ENCODE data around the gene NDRG4. TPM values are rescaled to one million over a fixed set of nuclear protein-coding genes. Genes with fewer than 3 reads are reported as not detected.

The NDRG4 gene
- total and polyA plus RNA-seq, 2 donors (not counting 1 experiment from before 2014, with no cell fraction given): 0.96 to 1.1 TPM

GRCh38 chr16:58515871-58516767 lies 16.2 kb downstream of the NDRG4 start:
- peaks cover 24% of the 10 kb centered on the region for H4K20me1 ChIP-seq (ENCODE audit: control insufficient read depth, insufficient read depth, low read length, poor library complexity, severe bottlenecking)

More at GRCh38 chr16:58515871-58516767, 16.2 kb downstream of the NDRG4 start:
- H3K4me3 ChIP-seq (ENCODE audit: control extremely low read depth in 1 of 5, extremely low read depth in 1 of 5, insufficient read depth in 1 of 5, low read depth in 2 of 5, low read length in 4 of 5): peak overlapping the region; percentile 23 to 93 (median 79)
- peaks cover 3 to 38% of the 10 kb centered on the region in 2 experiments for H3K36me3 ChIP-seq (replicated peaks in 1 of 2; ENCODE audit: control extremely low read depth in 1 of 2, control insufficient read depth in 1 of 2, extremely low read depth in 1 of 2, insufficient read depth in 2 of 2, low read length in 1 of 2)
- peaks cover 10 to 14% of the 10 kb centered on the region in 2 donors for H3K4me1 ChIP-seq (ENCODE audit: control insufficient read depth in 2 of 2, insufficient read depth in 2 of 2, low read length in 2 of 2)
- peak overlapping the region; percentile 95 for H2AFZ ChIP-seq (ENCODE audit: insufficient read depth, low read depth, low read length, poor library complexity, severe bottlenecking)
- POLR2A ChIA-PET: no interaction called here
- no peaks in the 10 kb centered on the region for H3K79me2 ChIP-seq (ENCODE audit: control insufficient read depth, insufficient read depth, low read length)
- Mint-ChIP-seq H3K27ac (peak overlapping the region; percentile 86), H3K4me1 (peaks cover 20% of the 10 kb centered on the region), H3K9me3 (ENCODE audit: insufficient read depth) (no peaks in the 10 kb centered on the region), H3K4me3 (peak overlapping the region; percentile 94), H3K27me3 (no peaks in the 10 kb centered on the region)
- peak overlapping the region; percentile 79 for H3K9ac ChIP-seq (ENCODE audit: low read length)
- no peaks in the 10 kb centered on the region for H3K9me3 ChIP-seq (ENCODE audit: control extremely low read depth in 1 of 3, control insufficient read depth in 2 of 3, insufficient read depth in 1 of 3, low read length in 2 of 3)
- peak overlapping the region; percentile 38 to 68 for H3K27ac ChIP-seq (ENCODE audit: low read length in 2 of 2)
- peak; percentile 72 for ATAC-seq (ENCODE audit: low read depth)
- peak overlapping the region; percentile 80 for H3K4me2 ChIP-seq (replicated peaks; ENCODE audit: low read depth, low read length, poor library complexity, severe bottlenecking)
- H3K27me3 ChIP-seq (replicated peaks in 1 of 4; ENCODE audit: control extremely low read depth in 1 of 4, control insufficient read depth in 3 of 4, insufficient read depth in 4 of 4, low read length in 3 of 4): no peaks in the 10 kb centered on the region
- peak; percentile 16 for TF ChIP-seq CTCF (IDR thresholded peaks at IDR 0.05)
- TF ChIP-seq EZH2 (IDR thresholded peaks at IDR 0.05; ENCODE audit: borderline replicate concordance, insufficient read depth, low read depth, low read length, poor library complexity, severe bottlenecking): no peak
- intact Hi-C loops (cut with micrococcal nuclease): loop anchor here (1.0 to 5.0 kb wide), 4 partner anchors 15 to 781 kb away; partner anchors contain the start of genes CSNK2A2 and KATNB1
- peak; percentile 73 for DNase-seq
- CTCF ChIA-PET: no interaction called here
- WGBS (ENCODE audit: insufficient coverage): 15% methylated on average over 65 of the region's 66 CpGs
